Medulla oblongata (tissue), 1 donor: Measurements from ENCODE around the gene C1orf56.
"Not testable (repeated sequence)": the region's sequence is repeated elsewhere in the genome, so short reads cannot be mapped to it uniquely, and the experiment has no call there.

Source experiments
- DNase-seq: peaks from one replicate; pipeline ENCODE4 v3.0.0-alpha.2; 2015; ENCODE audit errors: extremely low spot score

Gene C1orf56

DNA sequence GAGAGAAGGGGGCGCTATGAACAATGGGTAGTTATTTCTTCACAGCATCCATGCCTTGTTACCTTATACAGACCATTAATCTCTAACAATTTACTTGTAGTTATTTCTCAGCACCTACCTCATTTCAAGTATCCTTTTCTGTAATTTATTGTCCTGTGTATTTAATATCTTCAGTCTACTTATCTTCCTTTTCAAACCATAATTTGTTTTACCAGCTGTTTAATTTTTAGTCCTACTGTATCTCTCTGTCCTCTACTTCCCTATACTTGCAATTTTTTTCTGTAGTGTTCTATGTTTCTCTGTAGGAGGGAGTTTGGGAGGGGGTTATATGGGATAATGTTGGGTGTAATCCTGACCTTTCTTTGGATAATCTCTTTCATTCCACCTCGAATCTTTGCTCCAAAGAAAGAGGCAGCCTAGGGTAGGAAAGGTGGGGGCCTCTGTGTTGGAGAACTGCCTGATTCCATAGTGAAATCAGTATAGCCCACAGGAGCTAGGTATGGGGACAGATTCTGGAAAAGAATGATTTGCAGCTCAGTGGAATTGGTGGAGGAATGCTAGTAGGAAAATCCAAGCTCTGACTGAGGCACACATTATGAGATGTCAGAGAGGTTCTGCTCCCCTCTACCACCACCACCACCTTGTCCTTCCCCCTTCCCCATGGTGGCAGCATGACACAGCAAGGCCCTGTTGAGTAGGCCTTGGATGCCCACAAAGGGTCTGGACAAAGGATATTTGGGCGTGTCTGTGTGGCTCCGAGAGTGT is 13.3 kb downstream of the C1orf56 start:
- DNase-seq: peak; percentile 43

DNA sequence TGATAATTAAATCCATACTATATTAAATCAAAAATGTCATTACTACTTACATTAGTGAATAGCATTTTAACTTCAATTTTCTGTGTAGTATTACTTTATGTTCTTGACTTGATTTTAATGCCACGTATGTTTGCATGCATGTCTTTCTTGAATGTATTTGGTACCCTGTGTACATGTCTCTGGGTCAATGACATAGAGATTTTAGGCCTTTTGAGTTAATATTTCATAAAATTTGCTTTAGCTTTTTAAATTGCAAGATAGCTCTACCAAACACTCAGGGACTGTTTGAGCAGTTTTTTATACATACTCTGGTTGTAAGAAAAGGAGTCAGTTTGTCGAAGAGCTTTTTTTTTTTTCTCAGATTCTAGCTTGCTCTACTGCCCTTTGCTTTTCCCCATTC is 14.2 kb downstream of the C1orf56 start:
- DNase-seq: no peak

GRCh38 chr1:151062741-151063371 is 15.3 kb downstream of the C1orf56 start:
- DNase-seq: no peak

- DNase-seq: peak; percentile 2
These were observed 17.6 kb downstream of the C1orf56 start for GRCh38 chr1:151065089-151065645.

GRCh38 chr1:151067185-151067584 is 19.6 kb downstream of the C1orf56 start:
- DNase-seq: peak; percentile 2

- DNase-seq: peak; percentile 2
These were observed 21.5 kb downstream of the C1orf56 start for GRCh38 chr1:151069103-151069486.

DNA sequence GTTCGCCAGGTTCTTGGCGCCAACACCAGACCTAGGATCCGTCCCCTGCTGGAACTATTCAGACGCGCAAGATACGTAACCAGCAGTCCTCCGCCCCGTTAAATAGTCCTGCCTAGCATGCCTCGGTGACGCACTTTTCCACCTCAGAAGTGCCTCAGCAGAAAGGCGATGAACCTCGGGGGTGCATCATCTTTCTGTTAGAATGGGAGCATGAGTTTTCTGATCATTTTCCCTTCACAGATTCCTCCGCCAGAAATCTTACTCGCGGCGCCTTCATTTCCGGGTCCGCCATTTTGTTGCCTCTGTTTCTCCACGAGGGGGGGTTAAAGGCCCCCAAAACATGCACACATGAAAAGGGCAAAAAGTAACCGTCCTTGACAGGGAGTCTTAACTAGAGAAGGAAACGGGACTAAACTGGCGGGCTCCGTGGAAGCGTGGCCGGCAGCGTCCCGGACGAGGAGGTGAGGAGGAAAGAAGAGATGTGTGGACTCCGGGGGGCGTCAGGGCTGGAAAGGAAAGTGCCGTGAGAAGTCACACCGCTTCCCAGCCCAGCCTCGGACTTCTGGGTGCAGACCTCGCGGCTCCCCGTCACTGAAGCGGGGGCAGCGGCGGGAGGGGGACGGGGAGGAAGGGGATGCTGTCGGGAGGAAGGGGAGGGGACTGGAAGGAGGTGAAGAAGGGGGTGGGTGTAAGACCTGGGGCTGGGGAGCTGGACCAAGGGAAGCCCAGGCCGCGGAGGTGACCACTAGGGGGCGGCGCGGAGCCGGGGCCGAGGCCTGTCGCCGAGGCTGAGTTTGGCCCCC is 23.1 kb downstream of the C1orf56 start, which contains the start of gene GABPB2:
Gene GABPB2, plus strand, starts transcription at position 288 of the 803 bp plus-strand sequence. CDS start 17,429 bp downstream, outside the sequence.
- DNase-seq: peak; percentile 95

GRCh38 chr1:151072224-151072623 is 24.7 kb downstream of the C1orf56 start:
- DNase-seq: peak; percentile 2

- no peak for DNase-seq
These were observed 38.5 kb downstream of the C1orf56 start for GRCh38 chr1:151085953-151086559.

DNA sequence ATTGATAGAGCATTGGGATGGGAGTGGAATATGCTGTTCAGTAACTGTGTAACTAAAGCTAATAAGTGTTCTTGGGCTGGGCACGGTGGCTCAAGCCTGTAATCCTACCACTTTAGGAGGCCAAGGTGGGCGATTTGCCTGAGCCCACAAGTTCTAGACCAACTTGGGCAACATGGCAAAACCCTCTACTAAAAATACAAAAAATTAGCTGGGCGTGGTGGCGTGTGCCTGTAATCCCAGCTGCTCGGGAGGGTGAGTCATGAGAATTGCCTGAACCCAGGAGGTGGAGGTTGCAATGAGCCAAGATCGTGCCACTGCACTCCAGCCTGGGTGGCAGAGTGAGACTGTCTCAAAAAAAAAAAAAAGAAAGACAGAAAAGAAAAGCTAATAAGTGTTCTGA is 49.9 kb downstream of the C1orf56 start:
- DNase-seq: not testable (repeated sequence)

DNA sequence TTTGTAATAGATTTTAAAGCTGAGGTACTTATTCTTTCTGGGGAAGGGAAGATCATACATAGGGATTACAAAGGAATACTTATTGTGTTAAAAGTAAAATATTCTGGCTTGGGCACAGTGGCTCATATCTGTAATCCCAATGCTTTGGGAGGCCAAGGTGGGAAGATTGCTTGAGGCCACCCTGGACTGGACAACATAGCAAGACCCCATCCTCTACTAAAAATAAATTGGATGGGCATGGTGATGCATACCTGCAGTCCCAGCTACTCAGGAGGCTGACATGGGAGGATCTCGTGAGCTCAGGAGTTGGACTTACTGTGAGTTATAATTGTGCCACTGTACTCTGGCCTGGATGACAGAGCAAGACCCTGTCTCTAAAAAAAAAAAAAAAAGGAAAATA is 50.6 kb downstream of the C1orf56 start:
- DNase-seq: no peak
